GM12878 (cell line): ENCODE results near the gene ARRDC1.

Experiments used
- ASH2L ChIP-seq: fragments of 300-600, 200-600 bp; sonication (generic); IDR thresholded peaks from 2 replicates; pipeline ENCODE4 v1.6.1; 2017; ENCODE audit warnings: low read depth, mild to moderate bottlenecking, borderline replicate concordance
- CTCF ChIP-seq, 3 experiments: IDR thresholded peaks in 2 of 3; conservative IDR thresholded peaks in 1 of 3; 2 replicates each; pipeline ENCODE4 v1.5.1; 2011; ENCODE audit warnings: low read depth in 3 of 3, low read length in 3 of 3, mild to moderate bottlenecking in 3 of 3, control low read depth in 2 of 3, moderate library complexity in 2 of 3, inconsistent platforms in 1 of 3, mixed read lengths in 1 of 3; ENCODE audit not compliant: control insufficient read depth in 2 of 3, insufficient read depth in 1 of 3; ENCODE audit errors: extremely low read depth in 1 of 3
- HDAC2 ChIP-seq: fragments of 200-600 bp; sonication (generic); IDR thresholded peaks from 2 replicates; pipeline ENCODE4 v1.6.1; 2017
- JUND ChIP-seq: IDR thresholded peaks from 2 replicates; pipeline ENCODE4 v1.6.1; 2012; ENCODE audit warnings: low read depth, mild to moderate bottlenecking, low read length, improper control_type of control experiment, moderate library complexity
- MAX ChIP-seq: IDR thresholded peaks from 2 replicates; pipeline ENCODE4 v1.6.1; 2012; ENCODE audit warnings: low read depth, low read length, improper control_type of control experiment
- MYC ChIP-seq: IDR thresholded peaks from 2 replicates; pipeline ENCODE4 v1.6.1; 2011; ENCODE audit warnings: mild to moderate bottlenecking, low read length, moderate library complexity, inconsistent platforms; ENCODE audit not compliant: insufficient read depth, insufficient replicate concordance, insufficient read length, severe bottlenecking
- NR2C2 ChIP-seq: IDR thresholded peaks from 2 replicates; pipeline ENCODE4 v1.6.1; 2011; ENCODE audit warnings: borderline replicate concordance, low read depth; ENCODE audit not compliant: control insufficient read depth, insufficient read length
- POLR2AphosphoS5 ChIP-seq: IDR thresholded peaks from 2 replicates; pipeline ENCODE4 v1.6.1; 2011; ENCODE audit warnings: mild to moderate bottlenecking, low read length, inconsistent platforms
- RAD21 ChIP-seq: IDR thresholded peaks from 2 replicates; pipeline ENCODE4 v1.6.1; 2011; ENCODE audit warnings: mild to moderate bottlenecking, low read depth, low read length, moderate library complexity; ENCODE audit not compliant: insufficient read depth
- REST ChIP-seq: IDR thresholded peaks from 2 replicates; pipeline ENCODE4 v1.6.1; 2012; ENCODE audit warnings: mild to moderate bottlenecking, low read depth, low read length
- RFX5 ChIP-seq: IDR thresholded peaks from 2 replicates; pipeline ENCODE4 v1.6.1; 2011; ENCODE audit warnings: low read depth, low read length, improper control_type of control experiment
- SMAD1 ChIP-seq: fragments of 450-650 bp; IDR thresholded peaks from 2 replicates; pipeline ENCODE4 v1.6.1; 2018; ENCODE audit warnings: mild to moderate bottlenecking, low read depth; ENCODE audit not compliant: partially characterized antibody
- WRNIP1 ChIP-seq: IDR thresholded peaks from 2 replicates; pipeline ENCODE4 v1.6.1; 2011; ENCODE audit warnings: low read depth, low read length, improper control_type of control experiment, borderline replicate concordance

GRCh38 chr9:137583957-137584356 lies 21.5 kb upstream of the ARRDC1 start:
- TF ChIP-seq POLR2AphosphoS5 (no peak; the same call in 1 of the 2 replicates), NR2C2 (no peak), CTCF (IDR thresholded peaks at IDR 0.05 in 2 of 3, conservative IDR thresholded peaks at IDR 0.05 in 1 of 3; ENCODE audit: control insufficient read depth in 2 of 3, extremely low read depth in 1 of 3, insufficient read depth in 1 of 3, low read depth in 3 of 3, low read length in 3 of 3) (no peak), RFX5 (no peak), SMAD1 (no peak), RAD21 (no peak), JUND (no peak), MAX (no peak), REST (no peak), ASH2L (no peak), WRNIP1 (no peak), MYC (no peak), HDAC2 (no peak)
